WTC11 (cell line): ENCODE measurements around the gene NTRK2. TPM values are rescaled to one million over a fixed set of nuclear protein-coding genes. Genes with fewer than 3 reads are reported as not detected.

Experiments
- ATAC-seq: fragments of 200-7000 bp; cut with Tn5 transposase; 2 replicates; pipeline ENCODE4 v1.10.0; 2021; ENCODE audit warnings: mild to moderate bottlenecking, moderate library complexity
- CTCF ChIA-PET: fragments of 300-600 bp; sonication (Branson Sonifier 250); formaldehyde crosslinking; loops from one replicate; lab custom pipeline; 2021; ENCODE audit warnings: antibody characterized with exemption; lab: Charles Lee
- POLR2A ChIA-PET: fragments of 350-600 bp; sonication (Branson Sonifier 250); formaldehyde crosslinking; loops from one replicate; lab custom pipeline; 2021; ENCODE audit warnings: antibody characterized with exemption; lab: Charles Lee
- DNase-seq: peaks from one replicate; pipeline ENCODE4 v3.0.0; 2021; ENCODE audit warnings: low spot score
- H3K27ac Mint-ChIP-seq: 2 replicates; pipeline ENCODE4 v1.8.0; 2021; ENCODE audit warnings: mixed read lengths
- H3K27me3 Mint-ChIP-seq: 2 replicates; pipeline ENCODE4 v1.8.0; 2021; ENCODE audit warnings: low read depth, mild to moderate bottlenecking, moderate library complexity, mixed read lengths
- H3K36me3 Mint-ChIP-seq: 2 replicates; pipeline ENCODE4 v1.8.0; 2021; ENCODE audit warnings: mixed read lengths
- H3K4me1 Mint-ChIP-seq: 2 replicates; pipeline ENCODE4 v1.8.0; 2022; ENCODE audit warnings: mixed read lengths
- H3K4me3 Mint-ChIP-seq: 2 replicates; pipeline ENCODE4 v1.8.0; 2021; ENCODE audit warnings: mild to moderate bottlenecking, moderate library complexity, mixed read lengths
- H3K9me3 Mint-ChIP-seq: 2 replicates; pipeline ENCODE4 v1.8.0; 2021; ENCODE audit warnings: mixed read lengths
- CREB1 ChIP-seq: sonication (generic); formaldehyde crosslinking; IDR thresholded peaks from 2 replicates; pipeline ENCODE4 v1.8.0; 2023; ENCODE audit warnings: mild to moderate bottlenecking, missing genetic modification reagents
- ELF4 ChIP-seq: sonication (generic); formaldehyde crosslinking; IDR thresholded peaks from 2 replicates; pipeline ENCODE4 v1.8.1; 2022; ENCODE audit warnings: low read depth, mild to moderate bottlenecking, moderate library complexity, missing genetic modification reagents
- EMX1 ChIP-seq: fragments of 250-450 bp; sonication (Bioruptor Pico); IDR thresholded peaks from 2 replicates; pipeline ENCODE4 v1.8.0; 2021; ENCODE audit warnings: mild to moderate bottlenecking
- ESRRA ChIP-seq: sonication (generic); formaldehyde crosslinking; IDR thresholded peaks from 2 replicates; pipeline ENCODE4 v1.8.1; 2022; ENCODE audit warnings: mild to moderate bottlenecking, missing genetic modification reagents, borderline replicate concordance
- ETV6 ChIP-seq: sonication (generic); formaldehyde crosslinking; IDR thresholded peaks from 2 replicates; pipeline ENCODE4 v1.8.1; 2022; ENCODE audit warnings: mild to moderate bottlenecking, missing genetic modification reagents
- FOXK1 ChIP-seq: sonication (generic); formaldehyde crosslinking; IDR thresholded peaks from 2 replicates; pipeline ENCODE4 v1.8.0; 2022; ENCODE audit warnings: mild to moderate bottlenecking, moderate library complexity, missing genetic modification reagents
- GRHL2 ChIP-seq: fragments of 250-450 bp; sonication (Bioruptor Pico); IDR thresholded peaks from 2 replicates; pipeline ENCODE4 v1.8.0; 2022; ENCODE audit warnings: mild to moderate bottlenecking, moderate library complexity; ENCODE audit not compliant: insufficient replicate concordance, severe bottlenecking
- JUN ChIP-seq: sonication (generic); formaldehyde crosslinking; IDR thresholded peaks from 2 replicates; pipeline ENCODE4 v1.8.0; 2023; ENCODE audit warnings: mild to moderate bottlenecking, missing genetic modification reagents
- KAT7 ChIP-seq: sonication (generic); formaldehyde crosslinking; IDR thresholded peaks from 2 replicates; pipeline ENCODE4 v1.8.1; 2023; ENCODE audit warnings: missing genetic modification reagents, mild to moderate bottlenecking, borderline replicate concordance
- MXD4 ChIP-seq: fragments of 250-450 bp; sonication (Bioruptor Pico); IDR thresholded peaks from 2 replicates; pipeline ENCODE4 v1.8.0; 2021; ENCODE audit warnings: mild to moderate bottlenecking, moderate library complexity, borderline replicate concordance
- MYBL2 ChIP-seq: sonication (generic); formaldehyde crosslinking; IDR thresholded peaks from 2 replicates; pipeline ENCODE4 v1.8.1; 2023; ENCODE audit warnings: mild to moderate bottlenecking, moderate library complexity, missing genetic modification reagents
- NFATC4 ChIP-seq: fragments of 250-450 bp; sonication (Bioruptor Pico); IDR thresholded peaks from 2 replicates; pipeline ENCODE4 v1.9.0; 2021; ENCODE audit warnings: mild to moderate bottlenecking
- NR1H2 ChIP-seq: sonication (generic); formaldehyde crosslinking; IDR thresholded peaks from 2 replicates; pipeline ENCODE4 v1.9.0; 2021; ENCODE audit warnings: mild to moderate bottlenecking, moderate library complexity, missing genetic modification reagents
- NR2C2 ChIP-seq: sonication (generic); formaldehyde crosslinking; IDR thresholded peaks from 2 replicates; pipeline ENCODE4 v1.8.0; 2022; ENCODE audit warnings: mild to moderate bottlenecking, missing genetic modification reagents
- PRRX2 ChIP-seq: fragments of 250-450 bp; sonication (Bioruptor Pico); IDR thresholded peaks from 2 replicates; pipeline ENCODE4 v1.8.0; 2021; ENCODE audit warnings: mild to moderate bottlenecking
- ZBTB21 ChIP-seq: sonication (generic); formaldehyde crosslinking; IDR thresholded peaks from 2 replicates; pipeline ENCODE4 v1.8.1; 2023; ENCODE audit warnings: mild to moderate bottlenecking, missing genetic modification reagents, borderline replicate concordance
- ZNF263 ChIP-seq: sonication (generic); formaldehyde crosslinking; IDR thresholded peaks from 2 replicates; pipeline ENCODE4 v1.8.1; 2022; ENCODE audit warnings: low read depth, mild to moderate bottlenecking, moderate library complexity, missing genetic modification reagents
- ZNF416 ChIP-seq: fragments of 250-450 bp; sonication (Bioruptor Pico); IDR thresholded peaks from 2 replicates; pipeline ENCODE4 v1.9.0; 2021; ENCODE audit warnings: mild to moderate bottlenecking, inconsistent platforms
- total RNA-seq: library from RNA; stranded (reverse); gene quantifications from 3 replicates; pipeline ENCODE4 v1.2.3, GENCODE V29; 2021
- TF ChIP-seq, protein P1 (sequence below): sonication (generic); formaldehyde crosslinking; IDR thresholded peaks from 2 replicates; pipeline ENCODE4 v1.8.0; 2022; ENCODE audit warnings: mild to moderate bottlenecking, missing genetic modification reagents
- TF ChIP-seq, protein P2 (sequence below): sonication (generic); formaldehyde crosslinking; IDR thresholded peaks from 2 replicates; pipeline ENCODE4 v1.8.1; 2023; ENCODE audit warnings: mild to moderate bottlenecking, missing genetic modification reagents, moderate library complexity
- TF ChIP-seq, protein P3 (sequence below): sonication (generic); formaldehyde crosslinking; IDR thresholded peaks from 2 replicates; pipeline ENCODE4 v1.8.1; 2023; ENCODE audit warnings: mild to moderate bottlenecking, missing genetic modification reagents
- TF ChIP-seq, protein P4 (sequence below): sonication (generic); formaldehyde crosslinking; IDR thresholded peaks from 2 replicates; pipeline ENCODE4 v1.8.0; 2022; ENCODE audit warnings: mild to moderate bottlenecking, missing genetic modification reagents
- TF ChIP-seq, protein P5 (sequence below): fragments of 250-450 bp; sonication (Bioruptor Pico); IDR thresholded peaks from 2 replicates; pipeline ENCODE4 v1.8.0; 2021; ENCODE audit warnings: mild to moderate bottlenecking
- TF ChIP-seq, protein P6 (sequence below): sonication (generic); formaldehyde crosslinking; IDR thresholded peaks from 2 replicates; pipeline ENCODE4 v1.8.1; 2023; ENCODE audit warnings: mild to moderate bottlenecking, missing genetic modification reagents, moderate library complexity
- TF ChIP-seq, protein P7 (sequence below): fragments of 200-600 bp; IDR thresholded peaks from 2 replicates; pipeline ENCODE4 v1.8.0; 2022; ENCODE audit warnings: antibody characterized with exemption

NTRK2 gene
- total RNA-seq, 1 experiment from 2014 or later = 0.02 TPM

DNA sequence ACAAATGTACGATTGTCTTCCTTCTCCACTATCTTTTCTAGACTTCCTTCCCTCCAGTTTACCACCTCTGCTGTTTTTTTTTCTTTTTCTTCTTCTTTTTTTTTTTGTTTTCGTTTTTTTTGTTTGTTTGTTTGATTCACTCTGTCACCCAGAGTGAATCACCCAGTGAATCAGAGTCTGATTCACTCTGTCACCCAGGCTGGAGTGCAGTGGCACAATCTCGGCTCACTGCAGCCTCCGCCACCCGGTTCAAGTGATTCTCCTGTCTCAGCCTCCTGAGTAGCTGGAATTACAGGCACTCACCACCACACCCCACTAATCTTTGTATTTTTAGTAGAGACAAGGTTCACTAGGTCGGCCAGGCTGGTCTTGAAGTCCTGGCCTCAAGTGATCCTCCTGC, 375.7 kb downstream of the NTRK2 start:
- H3K36me3 Mint-ChIP-seq = no peaks in the 10 kb centered on the region
- TF ChIP-seq ZNF263 (no peak), EMX1 (no peak)
- TF ChIP-seq, all 79 proteins: peak for 0
- no peaks in the 10 kb centered on the region for H3K27me3 Mint-ChIP-seq
- peaks cover 3% of the 10 kb centered on the region for H3K4me1 Mint-ChIP-seq
- ChIA-PET POLR2A (no interaction called here), CTCF (interaction anchor here (1.3 kb wide), 1 partner anchor 34 kb away, joined by 3 read pairs; no protein-coding TSS in a partner anchor)
- H3K27ac Mint-ChIP-seq = no peak overlapping the region
- no peak for DNase-seq
- ATAC-seq = no peak
- no peak overlapping the region for H3K4me3 Mint-ChIP-seq
- H3K9me3 Mint-ChIP-seq = no peaks in the 10 kb centered on the region

DNA sequence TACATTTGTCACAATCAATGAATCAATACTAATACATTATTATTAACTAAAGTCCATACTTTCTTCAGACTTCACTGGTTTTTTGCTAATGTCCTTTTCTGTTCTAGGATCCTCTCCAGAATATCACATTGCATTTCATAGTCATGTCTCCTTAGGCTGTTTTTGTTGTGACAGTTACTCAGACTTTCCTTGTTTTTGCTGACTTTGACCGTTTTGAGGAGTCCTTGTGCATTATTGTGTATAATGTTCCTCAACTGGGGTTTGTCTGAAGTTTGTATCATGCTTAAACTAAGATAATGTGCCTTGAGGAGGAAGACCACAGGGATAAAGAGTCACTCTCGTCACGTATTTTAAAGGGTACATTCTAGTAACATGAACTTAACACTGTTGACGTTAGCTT, 376.9 kb downstream of the NTRK2 start:
- DNase-seq (no peak), ATAC-seq (no peak)
- H3K27me3 Mint-ChIP-seq = no peaks in the 10 kb centered on the region
- CTCF ChIA-PET = no interaction called here
- peaks cover 7% of the 10 kb centered on the region for H3K9me3 Mint-ChIP-seq
- POLR2A ChIA-PET = no interaction called here
- no peak overlapping the region for H3K4me3 Mint-ChIP-seq
- no peak overlapping the region for H3K27ac Mint-ChIP-seq
- TF ChIP-seq MYBL2 (no peak), ESRRA (CRISPR knock-in tag) (no peak), NR1H2 (CRISPR knock-in tag) (no peak), ZBTB21 (no peak), JUN (CRISPR knock-in tag) (no peak), FOXK1 (no peak), NR2C2 (CRISPR knock-in tag) (no peak), GRHL2 (no peak)
- TF ChIP-seq, protein P1, sequence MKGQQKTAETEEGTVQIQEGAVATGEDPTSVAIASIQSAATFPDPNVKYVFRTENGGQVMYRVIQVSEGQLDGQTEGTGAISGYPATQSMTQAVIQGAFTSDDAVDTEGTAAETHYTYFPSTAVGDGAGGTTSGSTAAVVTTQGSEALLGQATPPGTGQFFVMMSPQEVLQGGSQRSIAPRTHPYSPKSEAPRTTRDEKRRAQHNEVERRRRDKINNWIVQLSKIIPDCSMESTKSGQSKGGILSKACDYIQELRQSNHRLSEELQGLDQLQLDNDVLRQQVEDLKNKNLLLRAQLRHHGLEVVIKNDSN (CRISPR knock-in tag) = no peak
- TF ChIP-seq, protein P2, sequence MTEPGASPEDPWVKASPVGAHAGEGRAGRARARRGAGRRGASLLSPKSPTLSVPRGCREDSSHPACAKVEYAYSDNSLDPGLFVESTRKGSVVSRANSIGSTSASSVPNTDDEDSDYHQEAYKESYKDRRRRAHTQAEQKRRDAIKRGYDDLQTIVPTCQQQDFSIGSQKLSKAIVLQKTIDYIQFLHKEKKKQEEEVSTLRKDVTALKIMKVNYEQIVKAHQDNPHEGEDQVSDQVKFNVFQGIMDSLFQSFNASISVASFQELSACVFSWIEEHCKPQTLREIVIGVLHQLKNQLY = no peak
- TF ChIP-seq, protein P3, sequence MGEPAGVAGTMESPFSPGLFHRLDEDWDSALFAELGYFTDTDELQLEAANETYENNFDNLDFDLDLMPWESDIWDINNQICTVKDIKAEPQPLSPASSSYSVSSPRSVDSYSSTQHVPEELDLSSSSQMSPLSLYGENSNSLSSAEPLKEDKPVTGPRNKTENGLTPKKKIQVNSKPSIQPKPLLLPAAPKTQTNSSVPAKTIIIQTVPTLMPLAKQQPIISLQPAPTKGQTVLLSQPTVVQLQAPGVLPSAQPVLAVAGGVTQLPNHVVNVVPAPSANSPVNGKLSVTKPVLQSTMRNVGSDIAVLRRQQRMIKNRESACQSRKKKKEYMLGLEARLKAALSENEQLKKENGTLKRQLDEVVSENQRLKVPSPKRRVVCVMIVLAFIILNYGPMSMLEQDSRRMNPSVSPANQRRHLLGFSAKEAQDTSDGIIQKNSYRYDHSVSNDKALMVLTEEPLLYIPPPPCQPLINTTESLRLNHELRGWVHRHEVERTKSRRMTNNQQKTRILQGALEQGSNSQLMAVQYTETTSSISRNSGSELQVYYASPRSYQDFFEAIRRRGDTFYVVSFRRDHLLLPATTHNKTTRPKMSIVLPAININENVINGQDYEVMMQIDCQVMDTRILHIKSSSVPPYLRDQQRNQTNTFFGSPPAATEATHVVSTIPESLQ = no peak
- TF ChIP-seq, protein P4, sequence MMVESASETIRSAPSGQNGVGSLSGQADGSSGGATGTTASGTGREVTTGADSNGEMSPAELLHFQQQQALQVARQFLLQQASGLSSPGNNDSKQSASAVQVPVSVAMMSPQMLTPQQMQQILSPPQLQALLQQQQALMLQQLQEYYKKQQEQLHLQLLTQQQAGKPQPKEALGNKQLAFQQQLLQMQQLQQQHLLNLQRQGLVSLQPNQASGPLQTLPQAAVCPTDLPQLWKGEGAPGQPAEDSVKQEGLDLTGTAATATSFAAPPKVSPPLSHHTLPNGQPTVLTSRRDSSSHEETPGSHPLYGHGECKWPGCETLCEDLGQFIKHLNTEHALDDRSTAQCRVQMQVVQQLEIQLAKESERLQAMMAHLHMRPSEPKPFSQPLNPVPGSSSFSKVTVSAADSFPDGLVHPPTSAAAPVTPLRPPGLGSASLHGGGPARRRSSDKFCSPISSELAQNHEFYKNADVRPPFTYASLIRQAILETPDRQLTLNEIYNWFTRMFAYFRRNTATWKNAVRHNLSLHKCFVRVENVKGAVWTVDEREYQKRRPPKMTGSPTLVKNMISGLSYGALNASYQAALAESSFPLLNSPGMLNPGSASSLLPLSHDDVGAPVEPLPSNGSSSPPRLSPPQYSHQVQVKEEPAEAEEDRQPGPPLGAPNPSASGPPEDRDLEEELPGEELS = no peak
- TF ChIP-seq, protein P5, sequence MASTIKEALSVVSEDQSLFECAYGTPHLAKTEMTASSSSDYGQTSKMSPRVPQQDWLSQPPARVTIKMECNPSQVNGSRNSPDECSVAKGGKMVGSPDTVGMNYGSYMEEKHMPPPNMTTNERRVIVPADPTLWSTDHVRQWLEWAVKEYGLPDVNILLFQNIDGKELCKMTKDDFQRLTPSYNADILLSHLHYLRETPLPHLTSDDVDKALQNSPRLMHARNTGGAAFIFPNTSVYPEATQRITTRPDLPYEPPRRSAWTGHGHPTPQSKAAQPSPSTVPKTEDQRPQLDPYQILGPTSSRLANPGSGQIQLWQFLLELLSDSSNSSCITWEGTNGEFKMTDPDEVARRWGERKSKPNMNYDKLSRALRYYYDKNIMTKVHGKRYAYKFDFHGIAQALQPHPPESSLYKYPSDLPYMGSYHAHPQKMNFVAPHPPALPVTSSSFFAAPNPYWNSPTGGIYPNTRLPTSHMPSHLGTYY (CRISPR knock-in tag) = no peak
- H3K4me1 Mint-ChIP-seq = peaks cover 3% of the 10 kb centered on the region
- no peaks in the 10 kb centered on the region for H3K36me3 Mint-ChIP-seq

DNA sequence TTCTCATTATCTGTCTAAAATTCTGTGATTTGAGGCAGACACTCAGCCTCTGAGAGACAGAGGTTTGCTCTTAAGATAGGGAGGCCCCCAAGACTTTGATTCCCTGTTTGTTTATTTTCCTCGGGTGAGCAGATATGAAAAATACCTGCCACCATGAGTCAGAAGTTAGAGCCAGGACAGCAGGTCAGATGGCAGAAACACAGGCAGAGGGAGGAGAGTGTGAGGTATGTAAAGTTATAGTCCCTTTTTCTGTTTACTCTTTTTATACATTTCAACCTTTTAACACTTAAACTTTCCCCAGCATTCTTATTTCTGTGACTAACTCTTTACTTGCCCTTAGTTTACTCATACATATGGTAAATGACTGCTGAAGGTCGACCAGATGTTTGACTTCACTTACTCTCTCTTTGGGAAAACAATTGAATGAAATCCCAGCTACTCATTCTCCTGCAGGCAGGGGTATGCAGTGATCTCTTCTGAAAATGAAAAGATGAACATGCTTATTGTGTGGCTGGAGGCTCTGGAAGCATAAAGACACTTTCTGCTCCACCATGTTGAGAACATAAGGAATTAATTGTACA, 383.8 kb downstream of the NTRK2 start:
- no peaks in the 10 kb centered on the region for H3K27me3 Mint-ChIP-seq
- H3K4me3 Mint-ChIP-seq = no peak overlapping the region
- H3K9me3 Mint-ChIP-seq = peaks cover 12% of the 10 kb centered on the region
- H3K4me1 Mint-ChIP-seq = peaks cover 7% of the 10 kb centered on the region
- ATAC-seq = no peak
- no peak for DNase-seq
- CTCF ChIA-PET = interaction anchor here (1.3 kb wide), 1 partner anchor 372 kb away, joined by 3 read pairs; no protein-coding TSS in a partner anchor
- no peaks in the 10 kb centered on the region for H3K36me3 Mint-ChIP-seq
- H3K27ac Mint-ChIP-seq = no peak overlapping the region
- POLR2A ChIA-PET = no interaction called here
- TF ChIP-seq MXD4 (CRISPR knock-in tag) (no peak), ZNF263 (no peak), ZNF416 (CRISPR knock-in tag) (no peak), PRRX2 (CRISPR knock-in tag) (no peak), NR2C2 (CRISPR knock-in tag) (no peak), GRHL2 (no peak), ELF4 (no peak), ETV6 (CRISPR knock-in tag) (no peak), CREB1 (CRISPR knock-in tag) (no peak), KAT7 (CRISPR knock-in tag) (no peak), NFATC4 (CRISPR knock-in tag) (no peak)
- TF ChIP-seq, protein P6, sequence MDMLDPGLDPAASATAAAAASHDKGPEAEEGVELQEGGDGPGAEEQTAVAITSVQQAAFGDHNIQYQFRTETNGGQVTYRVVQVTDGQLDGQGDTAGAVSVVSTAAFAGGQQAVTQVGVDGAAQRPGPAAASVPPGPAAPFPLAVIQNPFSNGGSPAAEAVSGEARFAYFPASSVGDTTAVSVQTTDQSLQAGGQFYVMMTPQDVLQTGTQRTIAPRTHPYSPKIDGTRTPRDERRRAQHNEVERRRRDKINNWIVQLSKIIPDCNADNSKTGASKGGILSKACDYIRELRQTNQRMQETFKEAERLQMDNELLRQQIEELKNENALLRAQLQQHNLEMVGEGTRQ = no peak
- TF ChIP-seq, protein P7, sequence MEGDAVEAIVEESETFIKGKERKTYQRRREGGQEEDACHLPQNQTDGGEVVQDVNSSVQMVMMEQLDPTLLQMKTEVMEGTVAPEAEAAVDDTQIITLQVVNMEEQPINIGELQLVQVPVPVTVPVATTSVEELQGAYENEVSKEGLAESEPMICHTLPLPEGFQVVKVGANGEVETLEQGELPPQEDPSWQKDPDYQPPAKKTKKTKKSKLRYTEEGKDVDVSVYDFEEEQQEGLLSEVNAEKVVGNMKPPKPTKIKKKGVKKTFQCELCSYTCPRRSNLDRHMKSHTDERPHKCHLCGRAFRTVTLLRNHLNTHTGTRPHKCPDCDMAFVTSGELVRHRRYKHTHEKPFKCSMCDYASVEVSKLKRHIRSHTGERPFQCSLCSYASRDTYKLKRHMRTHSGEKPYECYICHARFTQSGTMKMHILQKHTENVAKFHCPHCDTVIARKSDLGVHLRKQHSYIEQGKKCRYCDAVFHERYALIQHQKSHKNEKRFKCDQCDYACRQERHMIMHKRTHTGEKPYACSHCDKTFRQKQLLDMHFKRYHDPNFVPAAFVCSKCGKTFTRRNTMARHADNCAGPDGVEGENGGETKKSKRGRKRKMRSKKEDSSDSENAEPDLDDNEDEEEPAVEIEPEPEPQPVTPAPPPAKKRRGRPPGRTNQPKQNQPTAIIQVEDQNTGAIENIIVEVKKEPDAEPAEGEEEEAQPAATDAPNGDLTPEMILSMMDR = no peak
